Measurements from ENCODE around the gene KIF19. TPM values are rescaled to one million over a fixed set of nuclear protein-coding genes. Genes with fewer than 3 reads are reported as not detected.

Gene KIF19
- total RNA-seq, 1 experiment from 2014 or later: 0.15 TPM

- CTCF ChIA-PET: interaction anchor here (0.9 to 4.8 kb wide), 30 partner anchors 10 to 378 kb away, joined by 3 to 91 read pairs (median 6); partner anchors contain the start of gene CD300LB
- BruUV-seq (replicated peaks): no TSS peak
These were observed 41.2 kb downstream of the KIF19 start, which contains the start of gene GPR142 for GRCh38 chr17:74367206-74367605. TSS of gene GPR142 (plus strand) at chr17:74367506. CDS start at chr17:74369541, 2,035 bp downstream.

More at GRCh38 chr17:74367206-74367605, 41.2 kb downstream of the KIF19 start, which contains the start of gene GPR142:
- ChIA-PET RAD21 (ENCODE audit: low non-redundant PET in 1 of 2, low total read pairs in 2 of 2, uncharacterized antibody in 2 of 2, unreplicated experiment in 2 of 2) (interaction anchor here (0.6 to 1.6 kb wide), 4 partner anchors 12 to 506 kb away, joined by 3 to 10 read pairs (median 4); partner anchors contain the start of gene FDXR (in 1 of the 2)), POLR2A (no interaction called here)
- Histone ChIP-seq H3K9me3 (ENCODE audit: control insufficient read depth in 1 of 2, insufficient read depth in 1 of 2, low read depth in 1 of 2, low read length in 2 of 2) (no peaks in the 10 kb centered on the region), H3K79me2 (ENCODE audit: insufficient read depth, low read length) (no peaks in the 10 kb centered on the region), H3K4me3 (replicated peaks in 1 of 2; ENCODE audit: low read depth in 1 of 2, low read length in 2 of 2) (no peak within 1 kb of the TSS), H2AFZ (ENCODE audit: low read depth, low read length, poor library complexity, severe bottlenecking) (peak within 1 kb of the TSS; percentile 68), H3K4me2 (ENCODE audit: low read length) (peak within 1 kb of the TSS; percentile 21; the same call in 1 of the 2 replicates), H3K9ac (ENCODE audit: low read length) (no peak within 1 kb of the TSS), H3K36me3 (ENCODE audit: control insufficient read depth in 1 of 2, insufficient read depth in 2 of 2, low read length in 2 of 2) (no peaks in the 10 kb centered on the region), H4K20me1 (ENCODE audit: insufficient read depth) (no peaks in the 10 kb centered on the region), H3K9me2 (ENCODE audit: insufficient read depth) (no peaks in the 10 kb centered on the region), H3K27me3 (ENCODE audit: insufficient read depth, low read length) (no peaks in the 10 kb centered on the region), H3K27ac (ENCODE audit: low read depth, low read length) (no peak within 1 kb of the TSS), H3K4me1 (ENCODE audit: control insufficient read depth in 1 of 2, insufficient read depth in 2 of 2, low read length in 2 of 2) (peaks cover 2 to 13% of the 10 kb centered on the region in 2 experiments; a peak in 2 of 4 replicates)
- TF ChIP-seq ZBTB33 (IDR thresholded peaks at IDR 0.05; ENCODE audit: extremely low read depth, insufficient replicate concordance, low read length) (no peak), FOSL1 (IDR thresholded peaks at IDR 0.05; ENCODE audit: low read depth) (no peak), SRF (IDR thresholded peaks at IDR 0.05; ENCODE audit: low read depth) (no peak), ZNF274 (IDR thresholded peaks at IDR 0.05; ENCODE audit: low read depth, low read length) (no peak), ELF1 (IDR thresholded peaks at IDR 0.05; ENCODE audit: borderline replicate concordance, low read depth) (no peak), CEBPB (IDR thresholded peaks at IDR 0.05; ENCODE audit: low read depth) (no peak), EZH2 (IDR thresholded peaks at IDR 0.05) (no peak), JUND (IDR thresholded peaks at IDR 0.05) (no peak), CBX3 (IDR thresholded peaks at IDR 0.05; ENCODE audit: low read depth) (no peak), POLR2AphosphoS5 (IDR thresholded peaks at IDR 0.05; ENCODE audit: low read depth, low read length) (no peak), SP1 (IDR thresholded peaks at IDR 0.05; ENCODE audit: low read depth) (no peak), RAD21 (IDR thresholded peaks at IDR 0.05; ENCODE audit: low read depth) (no peak), YY1 (IDR thresholded peaks at IDR 0.05; ENCODE audit: extremely low read depth, insufficient replicate concordance, low read depth, low read length) (no peak)
- TF ChIP-seq, protein P1, sequence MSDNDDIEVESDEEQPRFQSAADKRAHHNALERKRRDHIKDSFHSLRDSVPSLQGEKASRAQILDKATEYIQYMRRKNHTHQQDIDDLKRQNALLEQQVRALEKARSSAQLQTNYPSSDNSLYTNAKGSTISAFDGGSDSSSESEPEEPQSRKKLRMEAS (IDR thresholded peaks at IDR 0.05): no peak
- DNase-seq (ENCODE audit: low read depth, low spot score) (no peak), ATAC-seq (no peak)
- intact Hi-C loops (cut with micrococcal nuclease): no loop called here
